SU-DHL-6 (cell line): ENCODE data around the gene ERV3-1.
"Not testable (repeated sequence)": the region's sequence is repeated elsewhere in the genome, so short reads cannot be mapped to it uniquely, and the experiment has no call there.

Experiments
- H2AFZ ChIP-seq: fragments of 200-600 bp; sonication (generic); 2 replicates; pipeline ENCODE4 v1.6.1; 2014; ENCODE audit warnings: low read depth, mild to moderate bottlenecking, moderate library complexity, mixed read lengths, antibody characterized with exemption, low read length; ENCODE audit not compliant: severe bottlenecking
- H3F3A ChIP-seq: fragments of 200-600 bp; shearing (Covaris generic); 2 replicates; pipeline ENCODE4 v1.6.0; 2016; ENCODE audit warnings: antibody characterized with exemption, mild to moderate bottlenecking; ENCODE audit not compliant: insufficient read depth
- H3K27ac ChIP-seq: fragments of 200-600 bp; sonication (generic); 2 replicates; pipeline ENCODE4 v1.5.1; 2016; ENCODE audit warnings: low read depth, mild to moderate bottlenecking, low read length, moderate library complexity, mixed read lengths
- H3K27me3 ChIP-seq: fragments of 200-600 bp; sonication (generic), shearing (Covaris generic); 2 replicates; pipeline ENCODE4 v1.6.0; 2014; ENCODE audit warnings: mild to moderate bottlenecking, low read length
- H3K36me3 ChIP-seq: fragments of 200-600 bp; sonication (generic); 2 replicates; pipeline ENCODE4 v1.6.1; 2014; ENCODE audit warnings: mild to moderate bottlenecking, low read length, mixed read lengths
- H3K4me2 ChIP-seq: fragments of 300-600, 200-600 bp; shearing (Covaris generic), sonication (generic); 2 replicates; pipeline ENCODE4 v1.6.0; 2014; ENCODE audit warnings: low read length, low read depth, mild to moderate bottlenecking; ENCODE audit not compliant: poor library complexity, severe bottlenecking
- H3K4me3 ChIP-seq: fragments of 200-600 bp; sonication (generic); 2 replicates; pipeline ENCODE4 v1.5.1; 2014; ENCODE audit warnings: antibody characterized with exemption, low read length, mild to moderate bottlenecking, mixed read lengths; ENCODE audit not compliant: insufficient read depth, poor library complexity, severe bottlenecking
- H3K79me2 ChIP-seq: fragments of 200-600 bp; sonication (generic); 2 replicates; pipeline ENCODE4 v1.6.1; 2014; ENCODE audit warnings: mild to moderate bottlenecking, low read length, moderate library complexity; ENCODE audit not compliant: insufficient read depth
- H3K9ac ChIP-seq: fragments of 200-600 bp; sonication (generic); 2 replicates; pipeline ENCODE4 v1.7.0; 2014; ENCODE audit warnings: mild to moderate bottlenecking, low read length
- H3K9me2 ChIP-seq: fragments of 200-600 bp; sonication (generic); replicated peaks from 2 replicates; pipeline ENCODE4 v1.6.1; 2014; ENCODE audit warnings: low read length; ENCODE audit not compliant: insufficient read depth
- H3K9me3 ChIP-seq: fragments of 200-600 bp; sonication (generic); 2 replicates; pipeline ENCODE4 v1.6.1; 2014; ENCODE audit warnings: low read length, mixed read lengths; ENCODE audit not compliant: insufficient read depth
- H4K20me1 ChIP-seq: fragments of 200-600 bp; sonication (generic); 2 replicates; pipeline ENCODE4 v1.6.1; 2014; ENCODE audit warnings: low read depth, mild to moderate bottlenecking, antibody characterized with exemption, low read length, moderate library complexity, mixed read lengths
- EZH2phosphoT487 ChIP-seq: fragments of 200-600 bp; sonication (generic), shearing (Covaris generic); conservative IDR thresholded peaks from 2 replicates; pipeline ENCODE4 v1.6.1; 2018; ENCODE audit warnings: mild to moderate bottlenecking, antibody characterized with exemption, low read length, moderate library complexity, mixed read lengths
- TF ChIP-seq, protein P1 (sequence below): fragments of 200-600 bp; sonication (generic); IDR thresholded peaks from one replicate; pipeline ENCODE4 v1.5.1; 2017; ENCODE audit warnings: antibody characterized with exemption, mild to moderate bottlenecking, low read length, moderate library complexity; ENCODE audit not compliant: insufficient read depth, poor library complexity, severe bottlenecking

The ERV3-1 gene

DNA sequence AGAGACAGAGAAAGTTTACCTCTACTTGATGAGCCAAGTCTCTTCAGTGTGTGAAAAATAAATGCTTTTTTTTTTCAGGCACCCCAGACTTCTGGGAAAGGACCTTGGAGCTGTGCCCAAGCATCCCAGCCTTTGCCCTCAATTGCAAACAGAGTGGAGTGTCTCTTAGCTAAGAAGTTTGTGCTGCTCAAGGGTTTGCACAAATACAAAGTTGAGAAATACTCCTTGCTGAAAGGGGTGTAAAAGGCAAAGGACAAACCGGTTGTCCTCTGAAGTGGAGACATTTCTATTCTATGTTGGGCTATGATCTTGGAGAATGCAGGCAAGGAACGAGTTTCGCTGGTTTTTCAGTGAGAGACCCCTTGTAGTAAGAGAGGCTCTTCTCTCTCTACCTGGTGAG is 14.5 kb upstream of the ERV3-1 start:
- H3K27ac ChIP-seq, H3K9ac ChIP-seq, H3K36me3 ChIP-seq, H3F3A ChIP-seq, H2AFZ ChIP-seq, H3K79me2 ChIP-seq, H3K4me2 ChIP-seq, H3K27me3 ChIP-seq, H3K9me2 ChIP-seq, H3K4me3 ChIP-seq, H3K9me3 ChIP-seq, H4K20me1 ChIP-seq: not testable (repeated sequence)

DNA sequence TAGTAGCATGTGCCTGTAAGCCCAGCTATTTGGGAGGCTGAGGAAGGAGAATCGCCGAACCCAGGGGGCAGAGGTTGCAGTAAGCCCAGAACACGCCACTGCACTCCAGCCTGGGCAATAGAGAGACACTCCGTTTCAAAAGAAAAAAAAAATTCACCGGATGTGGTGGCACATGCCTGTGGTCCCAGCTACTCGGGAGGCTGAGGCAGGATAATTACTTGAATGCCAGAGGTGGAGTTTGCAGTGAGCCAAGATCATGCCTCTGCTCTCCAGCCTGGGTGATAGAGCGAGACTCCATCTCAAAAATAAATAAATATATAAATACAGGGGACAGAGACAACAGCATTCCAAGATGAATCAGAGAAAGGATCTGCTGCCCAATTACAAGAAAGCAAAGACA is 3.4 kb upstream of the ERV3-1 start:
- not testable (repeated sequence) for H3K27ac ChIP-seq, H3K27me3 ChIP-seq, H4K20me1 ChIP-seq, H3K36me3 ChIP-seq, H3F3A ChIP-seq, H3K4me3 ChIP-seq, H2AFZ ChIP-seq, H3K9ac ChIP-seq, H3K4me2 ChIP-seq, H3K9me3 ChIP-seq, H3K9me2 ChIP-seq
- peaks cover 15% of the 10 kb centered on the region for H3K79me2 ChIP-seq

DNA sequence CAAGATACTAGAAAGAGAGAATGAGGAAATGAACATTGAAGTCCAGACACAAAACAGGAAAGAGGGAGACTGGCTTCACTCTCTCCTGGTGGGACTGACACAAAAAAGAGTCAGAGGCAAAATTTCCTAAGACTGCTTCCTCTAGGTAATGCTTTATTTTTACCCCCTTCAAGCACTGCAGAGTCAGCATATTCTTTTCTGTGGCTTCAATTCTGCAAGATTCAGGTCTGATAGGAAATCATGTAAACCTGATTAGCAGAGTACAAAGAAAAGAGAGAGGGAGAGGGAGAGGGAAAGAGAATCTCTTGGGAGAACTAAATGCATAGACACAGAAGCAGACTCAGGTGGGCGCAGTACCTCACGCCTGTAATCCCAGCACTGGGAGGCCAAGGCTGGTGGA is 2.9 kb upstream of the ERV3-1 start:
- not testable (repeated sequence) for H3F3A ChIP-seq, H3K27ac ChIP-seq, H3K9ac ChIP-seq, H3K9me2 ChIP-seq, H3K27me3 ChIP-seq, H3K4me3 ChIP-seq, H4K20me1 ChIP-seq, H3K4me2 ChIP-seq, H2AFZ ChIP-seq, H3K36me3 ChIP-seq, H3K9me3 ChIP-seq
- peaks cover 20% of the 10 kb centered on the region for H3K79me2 ChIP-seq

DNA sequence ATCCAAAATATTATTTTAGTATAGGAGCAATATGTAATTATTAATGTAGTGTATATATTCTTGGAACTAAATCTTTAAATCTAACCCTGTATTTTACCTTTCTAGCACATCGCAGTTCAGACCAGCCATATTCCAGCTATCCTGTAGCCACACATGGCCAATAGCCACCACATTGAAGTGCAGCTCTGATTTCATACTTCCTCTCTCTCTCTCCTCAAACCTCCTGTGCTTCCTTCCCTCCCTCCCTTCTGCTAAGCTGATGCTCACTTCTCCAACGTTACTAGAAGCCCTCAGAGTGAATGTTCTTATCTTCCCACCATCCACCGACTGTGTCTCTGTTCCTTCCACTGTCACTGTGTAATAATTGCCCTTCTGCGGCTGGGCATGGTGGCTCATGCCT is 549 bp upstream of the ERV3-1 start:
- H3K9me2 ChIP-seq, H3F3A ChIP-seq, H3K36me3 ChIP-seq, H3K9me3 ChIP-seq, H4K20me1 ChIP-seq, H3K27me3 ChIP-seq: not testable (repeated sequence)
- H3K4me2 ChIP-seq, result peak overlapping the region; percentile 68
- peak overlapping the region; percentile 27 for H3K4me3 ChIP-seq
- H2AFZ ChIP-seq, result peak overlapping the region; percentile 85
- peak overlapping the region; percentile 88 for H3K9ac ChIP-seq
- H3K79me2 ChIP-seq, result peaks cover 44% of the 10 kb centered on the region
- peak overlapping the region; percentile 62 for H3K27ac ChIP-seq

DNA sequence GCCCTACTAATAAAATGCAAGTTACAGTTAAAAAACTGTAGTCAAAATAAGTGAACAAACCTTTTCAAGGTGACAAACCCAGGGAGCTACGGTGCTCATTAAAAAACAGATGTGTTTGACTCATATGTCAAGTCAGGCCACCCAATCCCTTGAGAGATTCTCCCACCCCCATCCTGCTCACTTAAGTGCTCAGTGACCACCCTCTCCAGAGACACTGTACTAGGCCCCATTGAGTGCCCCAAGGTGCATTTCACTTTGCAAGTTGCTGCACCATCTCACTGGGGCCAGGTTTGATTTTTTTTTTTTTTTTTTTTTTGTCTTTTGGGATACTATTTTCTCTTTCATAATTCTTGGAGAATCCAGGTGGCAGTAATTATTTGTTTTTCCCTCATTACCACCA is 1.9 kb downstream of the ERV3-1 start:
- peak overlapping the region; percentile 88 for H3K9ac ChIP-seq
- no peaks in the 10 kb centered on the region for H4K20me1 ChIP-seq
- H3K79me2 ChIP-seq, result peaks cover 67% of the 10 kb centered on the region
- H3K9me3 ChIP-seq, result no peaks in the 10 kb centered on the region
- H3K27me3 ChIP-seq, result no peaks in the 10 kb centered on the region
- H3F3A ChIP-seq, result peaks cover 22% of the 10 kb centered on the region
- H3K27ac ChIP-seq, result peak overlapping the region; percentile 74
- H3K9me2 ChIP-seq, result no peaks in the 10 kb centered on the region
- H2AFZ ChIP-seq, result no peak overlapping the region
- H3K36me3 ChIP-seq, result peaks cover 15% of the 10 kb centered on the region
- peak overlapping the region; percentile 89 for H3K4me2 ChIP-seq
- TF ChIP-seq, protein P1, sequence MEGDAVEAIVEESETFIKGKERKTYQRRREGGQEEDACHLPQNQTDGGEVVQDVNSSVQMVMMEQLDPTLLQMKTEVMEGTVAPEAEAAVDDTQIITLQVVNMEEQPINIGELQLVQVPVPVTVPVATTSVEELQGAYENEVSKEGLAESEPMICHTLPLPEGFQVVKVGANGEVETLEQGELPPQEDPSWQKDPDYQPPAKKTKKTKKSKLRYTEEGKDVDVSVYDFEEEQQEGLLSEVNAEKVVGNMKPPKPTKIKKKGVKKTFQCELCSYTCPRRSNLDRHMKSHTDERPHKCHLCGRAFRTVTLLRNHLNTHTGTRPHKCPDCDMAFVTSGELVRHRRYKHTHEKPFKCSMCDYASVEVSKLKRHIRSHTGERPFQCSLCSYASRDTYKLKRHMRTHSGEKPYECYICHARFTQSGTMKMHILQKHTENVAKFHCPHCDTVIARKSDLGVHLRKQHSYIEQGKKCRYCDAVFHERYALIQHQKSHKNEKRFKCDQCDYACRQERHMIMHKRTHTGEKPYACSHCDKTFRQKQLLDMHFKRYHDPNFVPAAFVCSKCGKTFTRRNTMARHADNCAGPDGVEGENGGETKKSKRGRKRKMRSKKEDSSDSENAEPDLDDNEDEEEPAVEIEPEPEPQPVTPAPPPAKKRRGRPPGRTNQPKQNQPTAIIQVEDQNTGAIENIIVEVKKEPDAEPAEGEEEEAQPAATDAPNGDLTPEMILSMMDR, result no peak
- TF ChIP-seq EZH2phosphoT487, result no peak
- H3K4me3 ChIP-seq, result peak overlapping the region; percentile 84
